Neuron (in vitro differentiated cells): ENCODE results near the gene HHIP.

Source experiments
- H2AFZ ChIP-seq: one replicate; pipeline ENCODE4 v1.6.1; 2013; ENCODE audit warnings: low read depth, mild to moderate bottlenecking, inconsistent platforms, low read length, moderate library complexity
- H3K27me3 ChIP-seq: one replicate; pipeline ENCODE4 v1.6.1; 2013; ENCODE audit warnings: low read length; ENCODE audit not compliant: insufficient read depth
- H3K36me3 ChIP-seq: one replicate; pipeline ENCODE4 v1.6.1; 2013; ENCODE audit warnings: low read length; ENCODE audit not compliant: insufficient read depth
- H3K4me1 ChIP-seq: one replicate; pipeline ENCODE4 v1.6.1; 2013; ENCODE audit warnings: low read length; ENCODE audit not compliant: insufficient read depth
- H3K4me3 ChIP-seq: 2 replicates; pipeline ENCODE4 v1.5.1; 2013; ENCODE audit warnings: mild to moderate bottlenecking, low read length, moderate library complexity
- H3K9me3 ChIP-seq: one replicate; pipeline ENCODE4 v1.6.1; 2013; ENCODE audit warnings: low read length

The HHIP gene

GRCh38 chr4:144701683-144702233, 55.8 kb downstream of the HHIP start:
- Histone ChIP-seq H2AFZ (no peak overlapping the region), H3K36me3 (no peaks in the 10 kb centered on the region), H3K27me3 (no peaks in the 10 kb centered on the region), H3K4me1 (peaks cover 14% of the 10 kb centered on the region), H3K9me3 (no peaks in the 10 kb centered on the region), H3K4me3 (no peak overlapping the region)

DNA sequence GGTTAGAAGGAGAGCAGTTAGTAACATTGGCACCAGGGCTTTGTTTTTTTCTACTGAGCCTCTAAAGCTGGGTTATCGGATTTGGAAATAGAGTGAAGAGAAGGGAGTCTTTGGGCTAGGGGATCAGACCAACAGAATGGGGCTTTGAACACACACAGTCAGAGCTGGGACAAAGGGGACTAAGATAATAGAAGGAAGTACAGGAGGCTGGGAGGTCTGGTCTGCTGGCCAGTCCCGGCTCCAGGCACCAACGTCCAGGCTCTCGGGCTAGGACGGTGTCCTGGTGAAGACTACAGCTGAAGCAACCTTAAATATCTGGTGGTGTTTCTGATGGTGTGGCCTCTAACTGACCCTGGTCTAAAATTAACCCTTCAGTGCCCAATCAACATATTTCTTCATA, 57.5 kb downstream of the HHIP start:
- Histone ChIP-seq H3K36me3 (no peaks in the 10 kb centered on the region), H3K4me1 (peaks cover 14% of the 10 kb centered on the region), H3K9me3 (no peaks in the 10 kb centered on the region), H3K4me3 (no peak overlapping the region), H2AFZ (no peak overlapping the region), H3K27me3 (no peaks in the 10 kb centered on the region)

GRCh38 chr4:144705601-144706590, 59.9 kb downstream of the HHIP start:
- no peaks in the 10 kb centered on the region for H3K36me3 ChIP-seq
- H3K9me3 ChIP-seq, result no peaks in the 10 kb centered on the region
- peaks cover 14% of the 10 kb centered on the region for H3K4me1 ChIP-seq
- no peak overlapping the region for H2AFZ ChIP-seq
- no peak overlapping the region for H3K4me3 ChIP-seq
- H3K27me3 ChIP-seq, result no peaks in the 10 kb centered on the region

GRCh38 chr4:144709159-144709558, 63.2 kb downstream of the HHIP start:
- Histone ChIP-seq H3K4me1 (peaks cover 14% of the 10 kb centered on the region), H2AFZ (no peak overlapping the region), H3K4me3 (no peak overlapping the region), H3K27me3 (no peaks in the 10 kb centered on the region), H3K36me3 (no peaks in the 10 kb centered on the region), H3K9me3 (no peaks in the 10 kb centered on the region)

DNA sequence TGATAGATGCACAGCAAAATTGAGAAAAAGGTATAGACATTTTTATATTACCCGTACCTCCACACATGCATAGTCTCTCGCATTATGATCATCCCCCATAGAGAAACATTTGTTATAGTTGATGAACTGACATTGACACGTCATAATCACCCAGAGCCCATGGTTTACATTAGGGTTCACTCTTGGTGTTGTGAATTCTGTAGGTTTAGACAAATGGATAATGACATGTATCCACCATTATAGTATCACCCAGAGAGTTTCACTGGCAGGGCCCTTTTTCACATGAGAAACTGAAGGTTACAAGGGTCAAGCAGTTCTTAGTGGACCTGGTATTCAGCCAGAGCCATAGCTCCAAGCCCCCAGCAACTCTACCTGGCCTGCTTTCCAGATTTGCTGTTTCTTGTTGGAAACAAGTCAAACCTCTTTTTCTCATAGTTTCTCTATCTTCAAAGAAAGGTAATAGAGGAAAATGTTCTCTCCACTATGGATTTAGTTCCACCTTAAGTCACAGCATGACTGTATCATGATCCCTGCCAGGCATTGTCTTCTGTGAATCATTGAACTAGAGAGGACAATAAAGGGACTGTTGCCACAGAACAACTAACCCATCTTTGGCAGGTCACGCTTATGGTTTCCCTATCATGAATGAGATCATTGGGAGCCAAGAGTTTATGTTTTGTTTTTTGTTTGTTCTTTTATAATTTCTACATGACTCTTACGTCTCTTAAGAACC, 64.0 kb downstream of the HHIP start:
- Histone ChIP-seq H3K36me3 (no peaks in the 10 kb centered on the region), H3K4me1 (peaks cover 14% of the 10 kb centered on the region)

DNA sequence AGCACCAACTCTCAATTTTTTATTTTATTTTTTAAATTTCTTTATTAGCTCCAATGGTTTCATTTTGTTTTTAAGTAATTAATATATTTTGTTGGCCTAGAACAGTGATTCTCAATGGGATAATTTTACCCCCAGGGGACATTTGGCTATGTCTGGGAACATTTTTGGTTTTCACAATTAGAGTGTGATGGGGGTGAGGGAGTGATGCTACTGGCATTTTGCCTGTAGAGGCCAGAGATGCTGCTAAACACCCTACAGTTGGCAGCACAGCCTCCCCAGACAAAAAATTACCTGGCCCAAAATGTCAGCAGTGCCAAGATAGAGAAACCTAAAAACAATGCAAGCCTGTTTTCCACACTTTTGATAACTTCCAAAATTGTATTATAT, 64.6 kb downstream of the HHIP start:
- no peaks in the 10 kb centered on the region for H3K27me3 ChIP-seq
- no peak overlapping the region for H3K4me3 ChIP-seq
- no peaks in the 10 kb centered on the region for H3K9me3 ChIP-seq
- no peaks in the 10 kb centered on the region for H3K36me3 ChIP-seq
- peaks cover 10% of the 10 kb centered on the region for H3K4me1 ChIP-seq
- no peak overlapping the region for H2AFZ ChIP-seq

More for the DNA sequence above, 64.0 kb downstream of the HHIP start:
- no peaks in the 10 kb centered on the region for H3K9me3 ChIP-seq
- no peak overlapping the region for H2AFZ ChIP-seq
- H3K4me3 ChIP-seq, result no peak overlapping the region
- no peaks in the 10 kb centered on the region for H3K27me3 ChIP-seq

DNA sequence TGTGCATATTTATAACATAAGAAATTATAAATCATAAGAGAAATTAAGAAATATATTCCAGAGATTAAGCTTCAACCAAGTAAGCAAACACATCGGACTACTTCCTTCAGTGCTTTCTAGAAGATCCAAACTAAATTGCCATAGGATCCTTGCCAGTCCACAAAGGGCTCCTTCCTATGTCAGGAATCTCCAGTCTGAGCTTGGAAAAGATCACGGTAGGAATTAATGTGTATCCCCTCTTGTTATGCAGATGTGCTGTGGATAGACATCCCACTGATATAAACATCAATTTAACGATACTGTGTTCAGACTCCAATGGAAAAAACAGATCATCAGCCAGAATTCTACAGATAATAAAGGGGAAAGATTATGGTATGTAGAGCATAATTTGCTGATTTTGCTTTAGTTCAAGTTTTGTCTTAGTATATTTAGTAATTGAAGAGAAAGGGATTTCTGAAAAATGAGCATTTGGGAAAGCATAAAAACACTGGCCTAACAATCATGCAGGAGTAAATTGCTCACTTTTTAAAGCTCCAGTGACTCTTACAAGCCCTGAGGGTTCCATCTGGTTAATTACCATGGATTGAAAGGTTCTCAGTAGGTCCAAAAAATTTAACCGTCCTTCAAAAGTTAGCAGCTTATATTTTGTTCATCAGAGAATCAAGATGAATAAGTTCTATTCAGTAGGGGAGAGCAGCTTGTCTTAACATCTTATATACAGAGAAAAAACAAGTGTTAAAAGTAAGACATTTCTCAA, 65.9 kb downstream of the HHIP start:
- no peaks in the 10 kb centered on the region for H3K9me3 ChIP-seq
- H3K27me3 ChIP-seq, result no peaks in the 10 kb centered on the region
- H2AFZ ChIP-seq, result no peak overlapping the region
- H3K4me1 ChIP-seq, result no peaks in the 10 kb centered on the region
- no peaks in the 10 kb centered on the region for H3K36me3 ChIP-seq
- H3K4me3 ChIP-seq, result no peak overlapping the region

DNA sequence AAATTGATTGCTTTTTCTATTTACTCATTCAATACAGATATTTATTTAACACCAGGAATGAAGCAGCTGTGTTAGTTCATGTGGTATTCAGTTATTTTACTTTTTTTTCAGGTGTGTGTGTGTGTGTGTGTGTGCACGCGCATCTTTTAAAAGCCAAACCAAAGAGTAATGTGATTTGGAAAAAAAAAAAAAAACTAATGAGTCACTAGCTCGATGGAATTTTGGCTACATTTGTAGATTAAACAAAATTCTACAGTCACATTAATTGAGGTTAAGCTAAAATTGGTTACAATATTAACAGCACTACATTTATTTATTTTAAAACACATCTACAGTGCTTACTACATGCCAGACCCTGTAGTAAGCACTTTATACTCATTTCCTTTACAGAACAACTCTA, 66.8 kb downstream of the HHIP start:
- H3K4me1 ChIP-seq, result no peaks in the 10 kb centered on the region
- peaks cover 2% of the 10 kb centered on the region for H3K9me3 ChIP-seq
- H3K4me3 ChIP-seq, result no peak overlapping the region
- H3K27me3 ChIP-seq, result no peaks in the 10 kb centered on the region
- H3K36me3 ChIP-seq, result no peaks in the 10 kb centered on the region
- no peak overlapping the region for H2AFZ ChIP-seq

- H2AFZ ChIP-seq, result no peak overlapping the region
Observed at GRCh38 chr4:144714166-144714565, 68.2 kb downstream of the HHIP start.

DNA sequence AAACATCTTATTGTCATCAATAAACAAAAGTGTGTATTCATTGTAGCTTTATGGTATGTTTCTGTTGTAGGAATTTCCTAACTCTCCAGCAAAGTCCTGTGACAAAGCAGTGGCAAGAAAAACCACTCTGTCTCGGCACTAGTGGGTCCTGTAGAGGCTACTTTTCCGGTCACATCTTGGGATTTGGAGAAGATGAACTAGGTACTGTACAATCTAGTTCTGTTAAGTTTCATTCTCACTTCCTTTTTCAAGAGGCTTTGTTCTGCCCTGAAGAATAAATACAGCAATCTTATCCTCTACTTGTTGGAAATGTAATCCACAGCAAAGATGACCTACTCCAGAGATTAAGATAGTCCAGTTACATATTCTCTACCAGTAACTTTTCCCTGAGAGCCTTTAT, 69.3 kb downstream of the HHIP start:
- Histone ChIP-seq H3K27me3 (no peaks in the 10 kb centered on the region), H3K4me1 (no peaks in the 10 kb centered on the region), H2AFZ (no peak overlapping the region), H3K36me3 (no peaks in the 10 kb centered on the region), H3K4me3 (no peak overlapping the region), H3K9me3 (peaks cover 2% of the 10 kb centered on the region)

More at GRCh38 chr4:144714166-144714565, 68.2 kb downstream of the HHIP start:
- Histone ChIP-seq H3K36me3 (no peaks in the 10 kb centered on the region), H3K4me1 (no peaks in the 10 kb centered on the region), H3K9me3 (peaks cover 2% of the 10 kb centered on the region), H3K27me3 (no peaks in the 10 kb centered on the region), H3K4me3 (no peak overlapping the region)

DNA sequence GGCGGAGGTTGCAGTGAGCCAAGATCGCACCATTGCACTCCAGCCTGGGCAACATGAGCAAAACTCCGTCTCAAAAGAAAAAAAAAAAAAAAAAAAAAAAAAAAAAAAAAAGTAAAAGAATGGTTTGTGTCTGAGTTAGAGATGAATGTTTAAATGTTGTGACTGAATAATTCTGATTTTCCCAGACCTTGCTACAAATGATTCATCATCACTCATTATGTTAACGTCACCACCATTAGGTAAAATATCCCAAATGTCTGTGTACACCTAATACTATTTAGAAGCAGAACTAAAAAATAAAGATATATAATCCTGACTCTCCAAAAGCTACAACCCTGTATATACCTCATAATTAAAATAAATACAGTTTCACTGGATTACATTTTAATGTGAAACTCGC, 70.8 kb downstream of the HHIP start:
- H3K4me3 ChIP-seq, result no peak overlapping the region
- peaks cover 2% of the 10 kb centered on the region for H3K9me3 ChIP-seq
- no peaks in the 10 kb centered on the region for H3K36me3 ChIP-seq
- no peaks in the 10 kb centered on the region for H3K4me1 ChIP-seq
- H3K27me3 ChIP-seq, result no peaks in the 10 kb centered on the region
- H2AFZ ChIP-seq, result no peak overlapping the region

- H3K4me3 ChIP-seq, result no peak overlapping the region
- H3K4me1 ChIP-seq, result peaks cover 3% of the 10 kb centered on the region
- no peak overlapping the region for H2AFZ ChIP-seq
- H3K27me3 ChIP-seq, result no peaks in the 10 kb centered on the region
- H3K36me3 ChIP-seq, result no peaks in the 10 kb centered on the region
- H3K9me3 ChIP-seq, result peaks cover 2% of the 10 kb centered on the region
Observed at GRCh38 chr4:144718958-144719512, 73.1 kb downstream of the HHIP start.
